ENCODE measurements around the gene RABEPK. TPM values are rescaled to one million over a fixed set of nuclear protein-coding genes. Genes with fewer than 3 reads are reported as not detected.
A peak's percentile ranks its signal among the peaks of the same experiment; 100 is the strongest.

The RABEPK gene
- total RNA-seq, 1 donor from 2014 or later = 14.7 TPM

DNA sequence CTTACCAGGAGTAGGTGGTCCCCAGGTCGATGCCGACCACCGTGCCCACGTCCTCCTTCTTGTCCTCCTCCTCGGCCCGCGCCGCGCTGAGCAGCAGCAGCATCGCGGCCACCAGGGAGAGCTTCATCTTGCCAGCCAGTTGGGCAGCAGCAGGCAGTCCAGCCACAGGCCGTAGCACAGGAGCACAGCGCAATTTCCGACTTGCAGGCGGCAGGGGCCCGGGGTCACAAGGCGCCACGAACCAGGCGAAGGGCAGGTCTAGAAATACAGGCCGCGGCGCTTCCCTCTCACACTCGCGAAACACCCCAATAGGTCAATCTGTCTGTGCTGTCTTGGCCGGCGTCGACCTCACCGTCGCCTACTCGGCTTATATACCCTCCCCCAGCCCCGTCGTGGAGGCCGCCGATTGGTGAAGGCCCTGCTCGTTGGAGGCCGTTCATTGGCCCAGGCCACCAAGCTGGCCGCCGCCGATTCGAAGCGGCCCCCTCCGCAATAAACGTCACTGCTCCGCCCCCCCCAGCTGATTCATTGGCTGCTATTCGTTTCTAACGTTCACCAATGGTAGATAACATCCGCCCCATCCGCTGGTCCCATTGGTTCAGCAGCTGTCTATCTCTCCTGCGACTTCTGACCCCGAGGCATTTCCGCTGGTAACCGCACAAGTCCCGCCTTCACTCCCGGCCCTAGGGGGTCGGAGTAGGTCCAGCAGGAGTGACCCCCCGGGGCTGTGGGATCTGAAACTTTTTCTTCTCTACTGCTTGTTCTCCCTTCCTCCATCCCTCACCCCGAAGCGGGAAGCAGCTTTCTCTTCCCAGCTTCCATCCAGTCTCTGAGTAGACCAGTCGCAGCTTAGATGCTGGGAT is 40.9 kb downstream of the RABEPK start, which contains the start of gene HSPA5:
Gene HSPA5, minus strand, starts transcription at position 344 of the 863 bp plus-strand sequence. Its CDS starts 217 bp downstream, at position 127.
- H3K4me1 ChIP-seq = peaks cover 49% of the 10 kb centered on the region
- no peaks in the 10 kb centered on the region for H3K9me3 ChIP-seq
- peak; percentile 99 to 100 for DNase-seq (ENCODE audit: extremely low spot score in 2 of 2)
- no peaks in the 10 kb centered on the region for H3K27me3 ChIP-seq
- TF ChIP-seq CTCF (IDR thresholded peaks at IDR 0.05) = no peak
- peak; percentile 93 to 97 for TF ChIP-seq POLR2A (IDR thresholded peaks at IDR 0.05)
- TF ChIP-seq POLR2AphosphoS5 (IDR thresholded peaks at IDR 0.05; ENCODE audit: insufficient read depth in 1 of 2, low read depth in 1 of 2) = peak; percentile 95 to 100
- peak within 1 kb of the TSS; percentile 97 for H3K27ac ChIP-seq
- H3K36me3 ChIP-seq = peaks cover 3 to 34% of the 10 kb centered on the region in 2 donors
- intact Hi-C loops (cut with DNase I) = loop anchor here (10.0 kb wide), 1 partner anchor 56 kb away; the partner anchor contains the start of gene PPP6C
- H3K4me3 ChIP-seq = peak within 1 kb of the TSS; percentile 88 to 96

DNA sequence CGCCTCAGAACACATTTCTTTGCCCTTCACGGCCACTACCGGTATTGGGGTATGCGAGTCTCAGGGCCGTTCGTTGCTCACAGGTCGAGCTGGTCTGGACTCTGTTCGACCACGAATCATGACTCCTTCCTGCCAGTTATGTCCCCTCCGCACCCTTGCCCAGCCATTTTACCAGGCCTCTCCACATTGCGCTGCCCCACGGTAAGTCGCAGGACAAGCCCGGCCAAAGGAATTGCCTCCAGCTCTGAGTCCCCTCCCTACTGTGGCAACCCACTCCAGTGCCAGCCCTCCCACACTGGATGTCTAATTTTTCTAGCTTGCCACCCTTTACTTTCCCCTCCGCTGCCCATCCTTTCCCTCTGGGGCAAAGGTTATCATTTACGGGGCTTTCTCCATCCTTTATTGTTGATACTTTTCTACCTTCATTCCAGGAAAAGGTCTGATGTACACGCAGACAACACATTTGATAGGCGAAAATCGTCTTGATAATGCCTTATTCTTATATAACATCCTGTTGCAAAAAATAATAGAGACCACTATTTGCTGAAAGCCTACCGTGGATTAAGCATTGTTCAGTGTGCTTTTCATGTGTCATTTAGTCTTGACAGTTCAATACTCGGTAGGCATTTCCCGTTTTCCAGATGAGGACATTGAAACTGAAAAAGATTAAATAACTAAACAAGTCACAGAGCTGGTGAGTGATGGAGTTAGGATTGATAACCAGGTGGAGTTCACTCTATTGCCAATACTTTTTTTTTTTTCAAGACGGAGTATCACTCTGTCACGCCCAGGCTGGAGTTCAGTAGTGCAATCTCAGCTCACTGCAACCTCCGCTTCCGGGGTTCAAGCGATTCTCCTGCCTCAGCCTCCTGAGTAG is 41.8 kb downstream of the RABEPK start:
- peaks cover 3 to 25% of the 10 kb centered on the region in 2 donors for H3K36me3 ChIP-seq
- no peak for TF ChIP-seq POLR2A (IDR thresholded peaks at IDR 0.05)
- no peak for TF ChIP-seq CTCF (IDR thresholded peaks at IDR 0.05)
- no peak for TF ChIP-seq POLR2AphosphoS5 (IDR thresholded peaks at IDR 0.05; ENCODE audit: insufficient read depth in 1 of 2, low read depth in 1 of 2)
- peak overlapping the region; percentile 88 to 96 for H3K4me3 ChIP-seq
- peaks cover 43% of the 10 kb centered on the region for H3K4me1 ChIP-seq
- peak overlapping the region; percentile 97 for H3K27ac ChIP-seq
- intact Hi-C loops (cut with DNase I) = loop anchor here (10.0 kb wide), 1 partner anchor 57 kb away; the partner anchor contains the start of gene PPP6C
- no peaks in the 10 kb centered on the region for H3K9me3 ChIP-seq
- no peak for DNase-seq (ENCODE audit: extremely low spot score in 2 of 2)
- no peaks in the 10 kb centered on the region for H3K27me3 ChIP-seq

DNA sequence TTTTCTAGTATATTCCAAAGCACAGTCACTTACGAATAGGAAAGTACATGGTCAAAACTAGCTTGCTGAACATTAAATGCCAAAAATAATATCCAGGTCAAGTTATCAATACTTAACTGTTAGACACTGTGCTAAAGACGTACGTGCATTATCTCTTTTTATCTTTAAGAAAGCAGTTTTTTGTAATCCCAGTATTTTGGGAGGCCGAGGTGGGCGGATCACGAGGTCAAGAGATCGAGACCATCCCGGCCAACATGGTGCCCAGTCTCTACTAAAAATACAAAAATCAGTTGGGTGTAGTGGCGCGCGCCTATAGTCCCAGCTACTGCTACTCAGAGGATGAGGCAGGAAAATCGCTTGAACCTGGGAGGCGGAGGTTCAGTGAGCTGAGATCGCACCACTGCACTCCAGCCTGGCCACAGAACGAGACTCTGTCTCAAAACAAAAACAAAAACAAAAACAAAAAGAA is 43.5 kb downstream of the RABEPK start:
- Histone ChIP-seq H3K4me1 (peaks cover 25% of the 10 kb centered on the region), H3K27me3 (no peaks in the 10 kb centered on the region), H3K4me3 (no peak overlapping the region), H3K27ac (no peak overlapping the region), H3K36me3 (peaks cover under 1 to 8% of the 10 kb centered on the region in 2 donors), H3K9me3 (no peaks in the 10 kb centered on the region)
- DNase-seq (ENCODE audit: extremely low spot score in 2 of 2) = no peak
- intact Hi-C loops (cut with DNase I) = loop anchor here (10.0 kb wide), 1 partner anchor 59 kb away; the partner anchor contains the start of gene PPP6C
- no peak for TF ChIP-seq POLR2A (IDR thresholded peaks at IDR 0.05)
- TF ChIP-seq CTCF (IDR thresholded peaks at IDR 0.05) = no peak
- no peak for TF ChIP-seq POLR2AphosphoS5 (IDR thresholded peaks at IDR 0.05; ENCODE audit: insufficient read depth in 1 of 2, low read depth in 1 of 2)

DNA sequence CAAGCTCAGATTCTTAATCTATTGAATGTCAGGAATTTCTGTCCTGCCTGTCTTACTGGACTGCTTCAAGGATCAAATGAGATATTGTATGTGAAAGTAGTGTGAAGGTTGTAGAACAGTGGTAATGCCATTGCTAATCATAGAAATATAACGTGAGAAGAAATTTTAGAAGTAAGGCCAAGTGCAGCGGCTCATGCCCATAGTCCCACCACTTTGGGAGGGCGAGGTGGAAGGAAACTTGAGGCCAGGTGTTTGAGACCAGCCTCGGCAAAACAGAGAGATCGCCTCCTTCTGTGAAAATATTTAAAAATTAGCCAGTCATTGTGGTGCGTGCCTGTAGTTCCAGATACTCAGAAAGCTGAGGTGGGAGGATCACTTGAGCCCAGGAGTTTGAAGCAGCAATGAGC is 45.9 kb downstream of the RABEPK start:
- no peak overlapping the region for H3K4me3 ChIP-seq
- no peaks in the 10 kb centered on the region for H3K27me3 ChIP-seq
- intact Hi-C loops (cut with DNase I) = loop anchor here (10.0 kb wide), 1 partner anchor 61 kb away; the partner anchor contains the start of gene PPP6C
- H3K9me3 ChIP-seq = no peaks in the 10 kb centered on the region
- TF ChIP-seq CTCF (IDR thresholded peaks at IDR 0.05) = no peak
- no peak for TF ChIP-seq POLR2A (IDR thresholded peaks at IDR 0.05)
- no peak for TF ChIP-seq POLR2AphosphoS5 (IDR thresholded peaks at IDR 0.05; ENCODE audit: insufficient read depth in 1 of 2, low read depth in 1 of 2)
- DNase-seq (ENCODE audit: extremely low spot score in 2 of 2) = no peak
- no peak overlapping the region for H3K27ac ChIP-seq
- no peaks in the 10 kb centered on the region for H3K36me3 ChIP-seq
- peaks cover 10% of the 10 kb centered on the region for H3K4me1 ChIP-seq
